Spleen (tissue), 7 donors: ENCODE data around the gene ISL2.

Source experiments
- POLR2A ChIP-seq, 3 donors: fragments of 450-650 bp; IDR thresholded peaks; one replicate each; pipeline ENCODE4 v1.5.1; 2017; ENCODE audit warnings: antibody characterized with exemption in 3 of 3, mild to moderate bottlenecking in 1 of 3
- POLR2AphosphoS5 ChIP-seq, 3 donors: sonication (generic); formaldehyde crosslinking; IDR thresholded peaks; one replicate each; pipeline ENCODE4 v1.5.1; 2017; ENCODE audit warnings: antibody characterized with exemption in 3 of 3
- TF ChIP-seq, protein P1 (sequence below), 11 experiments: fragments of 200-600 bp in 7 of 11; fragments of 450-650 bp in 4 of 11; sonication (generic) in 4 of 11; IDR thresholded peaks in 8 of 11; conservative IDR thresholded peaks in 3 of 11; 1 replicate in 7 of 11; 2 replicates in 4 of 11; pipeline versions ENCODE4 v1.4.0 to v1.8.0; 2016 to 2021; ENCODE audit warnings: antibody characterized with exemption in 11 of 11, inconsistent platforms in 4 of 11, mild to moderate bottlenecking in 1 of 11
- donor health status: DM: no; HTN: no; CAD: no; lungs with moderate emphysema.
- donor health status: DM: no; HTN: no; CAD: no.
- donor health status: DM: no; HTN: no; CAD: no.

DNA sequence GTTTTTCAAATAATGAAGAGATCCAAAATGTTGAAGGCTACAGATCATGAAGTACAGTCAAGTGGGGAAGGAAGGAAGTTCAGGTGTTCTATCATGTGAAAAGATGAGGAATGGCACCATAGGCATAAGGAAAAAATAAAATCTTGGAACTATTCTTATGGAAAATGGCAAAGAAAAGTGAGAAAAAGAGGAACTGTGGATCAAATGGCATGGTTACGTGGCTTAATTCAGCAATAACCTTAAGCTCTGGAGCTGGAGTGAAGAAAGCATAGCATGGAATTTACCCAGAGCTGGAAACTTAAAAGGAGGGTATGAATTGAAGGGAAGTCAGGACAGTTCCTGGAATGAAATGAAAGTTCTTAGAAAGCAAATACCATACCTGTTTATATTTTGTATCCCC, 39.7 kb upstream of the ISL2 start:
- TF ChIP-seq POLR2A (IDR thresholded peaks at IDR 0.05) (no peak), POLR2AphosphoS5 (IDR thresholded peaks at IDR 0.05) (no peak)
- TF ChIP-seq, protein P1, sequence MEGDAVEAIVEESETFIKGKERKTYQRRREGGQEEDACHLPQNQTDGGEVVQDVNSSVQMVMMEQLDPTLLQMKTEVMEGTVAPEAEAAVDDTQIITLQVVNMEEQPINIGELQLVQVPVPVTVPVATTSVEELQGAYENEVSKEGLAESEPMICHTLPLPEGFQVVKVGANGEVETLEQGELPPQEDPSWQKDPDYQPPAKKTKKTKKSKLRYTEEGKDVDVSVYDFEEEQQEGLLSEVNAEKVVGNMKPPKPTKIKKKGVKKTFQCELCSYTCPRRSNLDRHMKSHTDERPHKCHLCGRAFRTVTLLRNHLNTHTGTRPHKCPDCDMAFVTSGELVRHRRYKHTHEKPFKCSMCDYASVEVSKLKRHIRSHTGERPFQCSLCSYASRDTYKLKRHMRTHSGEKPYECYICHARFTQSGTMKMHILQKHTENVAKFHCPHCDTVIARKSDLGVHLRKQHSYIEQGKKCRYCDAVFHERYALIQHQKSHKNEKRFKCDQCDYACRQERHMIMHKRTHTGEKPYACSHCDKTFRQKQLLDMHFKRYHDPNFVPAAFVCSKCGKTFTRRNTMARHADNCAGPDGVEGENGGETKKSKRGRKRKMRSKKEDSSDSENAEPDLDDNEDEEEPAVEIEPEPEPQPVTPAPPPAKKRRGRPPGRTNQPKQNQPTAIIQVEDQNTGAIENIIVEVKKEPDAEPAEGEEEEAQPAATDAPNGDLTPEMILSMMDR (IDR thresholded peaks at IDR 0.05 in 8 of 11, conservative IDR thresholded peaks at IDR 0.05 in 3 of 11) = no peak
